NCI-H146 treated with DMSO at 0.1 percent for 48 hours (cell line): ENCODE data around the gene NLRP12.
"Not testable (repeated sequence)": the region's sequence is repeated elsewhere in the genome, so short reads cannot be mapped to it uniquely, and the experiment has no call there.

Experiments
- DNase-seq: peaks from one replicate; lab custom pipeline; 2025; ENCODE audit not compliant: unreplicated experiment; lab: John Stamatoyannopoulos, UW

The NLRP12 gene

DNA sequence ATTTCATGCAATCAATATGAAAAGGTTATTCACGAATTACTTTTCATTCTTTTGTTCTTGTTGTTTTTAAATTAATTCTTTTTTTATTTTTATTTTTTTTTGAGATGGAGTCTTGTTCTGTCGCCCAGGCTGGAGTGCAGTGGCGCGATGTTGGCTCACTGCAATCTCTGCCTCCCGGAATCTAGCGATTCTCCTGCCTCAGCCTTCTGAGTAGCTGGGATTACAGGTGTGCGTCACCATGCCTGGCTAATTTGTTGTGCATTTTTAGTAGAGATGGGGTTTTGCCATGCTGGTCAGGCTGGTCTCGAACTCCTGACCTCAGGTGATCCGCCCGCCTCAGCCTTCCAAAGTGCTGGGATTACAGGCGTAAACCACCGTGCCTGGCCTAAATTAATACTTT is 16.1 kb upstream of the NLRP12 start:
- DNase-seq, result not testable (repeated sequence)

DNA sequence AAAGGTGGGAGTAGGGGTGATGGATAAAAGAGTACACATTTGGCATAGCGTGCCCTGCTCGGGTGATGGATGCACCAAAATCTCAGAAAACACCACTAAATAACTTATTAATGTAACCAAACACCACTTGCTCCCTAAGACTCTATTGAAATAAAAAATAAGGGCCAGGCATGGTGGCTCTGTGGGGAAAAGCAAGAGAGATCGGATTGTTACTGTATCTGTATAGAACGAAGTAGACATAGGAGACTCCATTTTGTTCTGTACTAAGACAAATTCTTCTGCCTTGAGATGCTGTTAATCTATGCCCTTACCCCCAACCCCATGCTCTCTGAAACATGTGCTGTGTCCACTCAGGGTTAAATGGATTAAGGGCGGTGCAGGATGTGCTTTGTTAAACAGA is 14.3 kb upstream of the NLRP12 start:
- DNase-seq, result not testable (repeated sequence)

DNA sequence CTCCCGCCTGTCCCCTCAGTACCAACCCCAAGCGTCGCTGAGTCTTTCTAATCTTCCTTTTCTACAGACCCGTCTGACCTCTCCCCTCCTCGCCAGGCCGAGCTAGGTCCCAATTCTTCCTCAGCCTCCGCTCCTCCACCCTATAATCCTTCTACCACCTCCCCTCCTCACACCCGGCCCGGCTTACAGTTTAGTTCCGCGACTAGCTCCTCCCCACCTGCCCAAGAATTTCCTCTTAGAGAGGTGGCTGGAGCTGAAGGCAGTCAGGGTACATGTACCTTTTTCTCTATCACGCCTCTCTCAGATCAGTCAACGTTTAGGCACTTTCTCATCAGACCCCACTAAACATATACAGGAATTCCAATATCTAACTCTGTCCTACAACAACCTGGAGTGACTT is 8.7 kb upstream of the NLRP12 start:
- DNase-seq, result not testable (repeated sequence)

DNA sequence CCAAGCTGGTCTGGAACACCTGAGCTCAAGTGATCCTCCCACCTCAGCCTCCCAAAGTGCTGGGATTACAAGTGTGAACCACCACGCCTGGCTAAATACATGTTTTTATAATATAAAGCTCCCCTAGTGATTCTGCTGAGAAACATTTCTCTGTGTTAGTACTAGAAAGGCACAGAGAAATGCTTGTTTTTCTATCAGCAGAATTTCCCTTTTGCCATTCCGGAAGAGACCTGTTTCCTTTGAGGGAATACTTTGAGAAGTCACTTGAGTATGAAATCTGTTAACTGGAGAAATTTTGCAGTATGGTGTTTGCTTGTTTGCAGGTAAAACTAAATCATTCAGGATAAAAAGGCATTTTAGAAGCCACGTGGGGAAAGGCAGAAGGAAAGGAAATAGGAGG is 4.4 kb upstream of the NLRP12 start:
- DNase-seq, result no peak

DNA sequence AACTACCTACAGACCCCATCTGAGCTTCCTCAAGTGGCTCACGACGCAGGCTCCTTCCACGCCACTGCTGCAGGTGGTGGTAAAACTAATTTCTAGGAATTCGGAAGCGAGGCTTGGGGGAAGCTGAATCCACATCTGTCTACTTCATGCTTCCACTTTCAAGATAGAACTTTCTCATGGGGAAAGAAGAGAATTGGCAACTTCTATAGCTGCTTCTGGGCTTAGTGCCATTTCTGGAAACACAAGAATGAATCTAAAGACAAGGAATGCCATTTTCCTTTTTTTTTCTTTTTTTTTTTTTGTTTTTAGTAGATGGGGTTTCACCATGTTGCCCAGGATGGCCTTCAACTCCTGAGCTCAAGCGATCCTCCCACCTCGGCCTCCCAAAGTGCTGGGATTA is 2.8 kb upstream of the NLRP12 start:
- DNase-seq, result no peak

DNA sequence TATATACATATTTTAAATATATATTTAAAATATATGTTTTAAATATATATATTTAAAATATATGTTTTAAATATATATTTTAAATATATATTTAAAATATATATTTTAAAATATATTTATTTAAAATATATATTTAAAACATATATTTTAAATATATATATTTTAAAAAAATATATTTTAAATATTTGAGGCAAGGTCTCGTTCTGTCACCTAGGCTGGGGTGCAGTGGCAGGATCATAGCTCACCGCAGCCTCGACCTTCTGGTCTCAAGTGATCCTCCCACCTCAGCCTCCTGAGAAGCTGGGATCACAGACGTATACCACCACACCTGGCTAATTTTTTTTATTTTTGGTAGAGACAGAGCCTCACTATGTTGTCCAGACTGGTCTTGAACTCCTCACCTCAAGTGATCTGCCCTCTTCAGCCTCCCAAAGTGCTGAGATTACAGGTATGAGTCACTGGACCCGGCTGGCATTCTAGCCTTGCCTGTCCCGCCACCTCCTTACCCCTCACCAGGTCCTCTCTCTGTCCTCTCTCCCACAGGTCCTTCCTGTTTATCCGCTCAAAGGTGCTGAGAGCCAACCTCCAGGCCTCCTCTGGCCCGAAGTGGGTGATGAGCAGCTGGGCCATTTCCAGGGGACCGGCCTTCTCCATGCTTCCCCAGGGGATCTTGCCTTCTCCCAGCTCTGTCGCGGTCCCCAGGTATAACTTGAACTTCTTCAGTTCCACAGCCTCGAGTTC is 564 bp downstream of the NLRP12 start:
- no peak for DNase-seq

DNA sequence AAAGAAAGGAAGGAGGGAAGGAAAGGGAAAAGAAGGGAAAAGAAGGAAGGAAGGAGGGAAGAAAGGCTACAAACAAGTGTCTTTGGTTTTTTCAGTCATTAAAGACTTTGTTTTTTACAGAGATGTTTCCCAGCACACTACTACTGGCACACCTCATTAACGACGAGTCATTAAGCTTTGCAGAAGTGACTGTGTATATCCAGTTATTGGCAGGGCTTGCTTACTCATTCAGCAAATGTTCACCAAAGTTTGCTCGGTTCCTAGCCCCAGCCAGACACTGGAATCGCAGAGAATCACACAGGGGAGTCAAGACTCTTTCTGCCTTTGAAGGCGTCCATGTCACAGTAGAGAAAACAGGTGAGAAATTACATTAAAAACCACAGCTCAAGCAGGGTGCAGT is 4.3 kb downstream of the NLRP12 start:
- no peak for DNase-seq

DNA sequence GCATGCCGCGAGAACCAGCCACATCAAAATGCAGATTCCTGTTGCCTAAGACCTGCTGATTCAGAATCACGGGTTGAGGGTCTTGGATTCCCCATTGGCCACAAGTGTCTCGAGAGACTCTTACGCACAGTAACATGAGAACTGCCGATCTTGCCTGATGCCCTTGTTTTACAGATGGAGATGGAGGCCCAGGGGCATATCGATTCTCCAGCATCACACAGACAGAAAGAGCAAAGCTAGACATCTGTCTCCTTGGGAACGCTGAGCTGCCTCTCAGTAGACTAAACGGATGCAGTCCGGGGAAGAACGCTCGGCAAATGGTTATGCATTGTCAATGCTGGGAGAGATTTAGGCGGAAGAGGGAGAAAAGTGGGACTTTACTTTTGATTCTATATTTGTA is 5.4 kb downstream of the NLRP12 start:
- no peak for DNase-seq

DNA sequence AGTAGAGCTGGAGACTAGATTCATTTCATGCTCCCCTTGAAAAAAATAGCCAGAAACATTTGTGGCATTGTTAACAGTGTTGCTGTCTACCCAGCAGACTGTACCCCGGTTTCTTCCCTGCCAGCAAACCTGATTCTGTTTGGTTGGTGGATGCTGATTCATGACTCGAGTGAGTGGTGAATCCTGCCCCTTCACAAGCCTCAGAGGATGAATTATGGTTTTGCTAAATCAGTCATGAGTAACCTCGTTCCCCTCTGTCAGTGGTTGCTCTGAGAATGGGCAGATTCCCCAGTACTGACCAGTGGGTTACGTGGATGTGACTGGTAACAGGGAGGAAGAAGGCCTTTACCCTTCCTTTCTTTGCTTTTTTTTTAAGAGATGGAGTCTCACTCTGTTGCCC is 10.1 kb downstream of the NLRP12 start:
- no peak for DNase-seq

DNA sequence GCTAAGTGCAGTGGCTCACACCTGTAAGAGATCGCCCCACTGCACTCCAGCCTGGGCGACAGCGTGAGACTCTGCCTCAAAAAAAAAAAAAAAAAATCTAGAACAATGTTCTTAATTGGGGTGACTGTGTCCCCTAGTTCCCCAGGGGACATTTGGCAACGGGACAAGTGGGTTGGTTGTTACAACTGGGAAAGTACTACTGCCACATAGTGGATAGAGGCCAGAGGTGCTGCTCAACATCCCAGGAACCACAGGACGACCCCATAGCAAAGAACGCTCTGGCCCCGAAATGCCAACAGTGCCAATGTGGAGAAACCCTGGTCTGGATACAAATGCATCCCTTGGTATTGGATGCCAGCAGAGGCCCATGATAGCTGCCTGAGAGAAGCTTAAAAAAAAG is 11.8 kb downstream of the NLRP12 start:
- no peak for DNase-seq

DNA sequence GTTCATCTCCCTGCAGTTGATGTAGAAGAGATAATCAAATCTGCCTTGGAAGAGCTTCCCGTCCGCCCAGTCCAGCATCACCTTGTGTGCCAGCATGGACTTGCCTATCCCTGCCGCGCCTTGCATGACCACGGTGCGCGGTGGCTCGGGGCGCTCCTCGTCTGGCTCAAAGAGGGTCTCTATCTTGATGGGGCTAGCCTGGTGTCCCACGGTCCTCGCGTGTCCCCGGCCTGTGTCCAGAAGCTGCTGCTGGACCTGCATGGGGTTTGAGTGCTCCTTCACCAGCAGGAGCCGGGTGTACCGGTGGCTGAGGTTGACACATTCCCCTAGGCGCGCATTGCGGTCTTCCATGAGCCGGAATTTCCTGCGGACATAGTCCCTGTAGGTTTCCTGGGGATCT is 13.2 kb downstream of the NLRP12 start:
- no peak for DNase-seq

DNA sequence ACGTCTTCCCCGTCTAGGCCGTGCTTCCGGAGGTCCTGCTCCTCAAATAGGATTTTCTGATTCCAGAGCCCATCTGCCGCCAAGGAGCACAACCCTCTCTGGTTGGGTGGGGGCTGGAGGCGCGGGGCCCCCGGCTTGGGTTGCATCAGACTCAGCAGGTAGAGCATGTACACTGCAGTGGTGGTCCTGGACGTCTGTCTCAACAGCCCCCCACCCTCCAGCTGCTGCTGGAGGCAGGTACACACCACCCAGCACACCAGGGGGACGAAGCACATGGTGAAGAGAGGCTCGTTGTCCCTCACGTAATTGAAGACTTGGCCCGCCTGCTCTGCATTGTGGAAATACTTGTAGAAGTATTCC is 13.9 kb downstream of the NLRP12 start:
- DNase-seq, result no peak

DNA sequence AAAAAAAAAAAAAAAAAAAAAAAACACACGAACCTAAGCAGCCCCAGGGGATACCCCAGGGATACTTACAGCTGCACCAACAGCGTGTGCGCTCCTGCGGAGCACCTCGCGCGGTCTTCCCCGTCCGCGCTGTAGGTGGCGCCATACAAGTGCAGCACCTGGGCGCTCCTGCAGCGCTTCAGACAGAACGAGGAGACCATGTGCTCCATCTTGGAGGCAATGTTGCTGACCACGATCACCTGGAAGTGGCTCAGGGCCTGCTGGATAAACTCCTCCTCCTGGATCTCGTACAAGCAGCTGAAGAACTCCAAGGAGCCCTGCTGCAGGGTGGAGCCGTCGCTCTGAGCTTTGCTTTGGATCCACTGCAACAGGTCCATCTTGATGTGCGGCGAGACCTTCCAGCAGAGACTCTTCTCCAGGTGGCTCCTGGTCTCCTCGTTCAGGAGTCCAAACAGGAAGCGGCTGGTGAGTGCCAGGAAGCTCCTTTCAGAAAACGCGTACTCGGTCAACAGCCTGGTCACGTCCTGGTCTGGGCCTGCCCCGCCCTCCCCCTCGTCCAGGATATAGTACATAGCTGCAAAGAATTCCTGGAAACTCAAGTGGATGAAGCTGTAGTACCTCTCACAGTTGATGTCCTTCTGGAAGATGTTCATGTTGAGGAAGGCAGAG is 14.5 kb downstream of the NLRP12 start:
- no peak for DNase-seq

DNA sequence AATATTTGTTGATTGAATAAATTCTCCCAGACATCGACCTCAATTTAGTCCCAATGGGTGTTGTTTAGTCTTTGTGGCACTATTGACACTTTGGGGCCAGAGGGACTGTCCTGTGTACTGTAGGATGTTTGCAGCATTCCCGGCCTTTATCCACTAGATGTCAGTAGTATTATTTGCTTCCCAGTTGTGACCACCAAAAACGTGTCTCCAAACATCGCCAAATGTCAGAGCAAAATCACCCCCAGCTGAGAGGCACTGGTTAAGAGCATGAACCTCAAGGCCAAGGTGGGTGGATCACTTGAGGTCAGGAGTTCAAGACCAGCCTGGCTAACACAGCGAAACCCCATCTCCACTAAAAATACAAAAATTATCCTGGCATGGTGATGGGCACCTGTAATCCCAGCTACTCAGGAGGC is 15.4 kb downstream of the NLRP12 start:
- no peak for DNase-seq

DNA sequence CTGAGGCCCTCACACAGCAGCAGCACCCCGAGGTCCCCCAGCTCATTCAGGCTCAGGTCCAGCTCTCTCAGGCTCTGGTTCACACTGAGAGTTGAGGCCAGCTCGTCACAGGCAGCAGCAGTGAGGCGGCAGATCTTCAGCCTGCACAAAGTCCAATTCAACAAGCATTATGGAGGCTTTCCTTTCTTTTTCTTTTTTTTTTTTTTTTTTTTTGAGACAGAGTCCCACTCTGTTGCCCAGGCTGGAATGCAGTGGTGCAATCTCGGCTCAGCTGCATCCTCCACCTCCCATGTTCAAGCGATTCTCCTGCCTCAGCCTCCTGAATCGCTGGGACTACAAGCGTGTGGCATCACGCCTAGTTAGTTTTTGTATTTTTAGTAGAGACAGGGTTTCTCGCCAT is 22.9 kb downstream of the NLRP12 start:
- DNase-seq, result no peak

DNA sequence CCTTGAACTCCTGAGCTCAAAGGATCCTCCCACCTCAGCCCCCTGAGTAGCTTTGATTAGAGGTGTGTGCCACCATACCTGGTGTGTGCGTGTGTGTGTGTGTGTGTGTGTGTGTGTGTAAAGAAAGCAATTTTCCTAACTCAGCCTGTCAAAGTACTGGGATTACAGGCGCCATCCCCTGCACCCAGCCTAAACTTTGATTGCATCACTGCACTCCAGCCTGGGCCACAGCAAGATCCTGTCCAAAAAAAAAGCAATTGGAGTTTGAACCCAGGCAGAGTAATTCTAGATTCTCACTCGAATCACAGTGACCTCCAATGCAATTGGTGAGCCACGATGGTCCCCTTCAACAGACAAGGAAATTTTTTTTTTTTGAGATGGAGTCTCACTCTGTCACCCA is 29.1 kb downstream of the NLRP12 start:
- DNase-seq, result no peak

DNA sequence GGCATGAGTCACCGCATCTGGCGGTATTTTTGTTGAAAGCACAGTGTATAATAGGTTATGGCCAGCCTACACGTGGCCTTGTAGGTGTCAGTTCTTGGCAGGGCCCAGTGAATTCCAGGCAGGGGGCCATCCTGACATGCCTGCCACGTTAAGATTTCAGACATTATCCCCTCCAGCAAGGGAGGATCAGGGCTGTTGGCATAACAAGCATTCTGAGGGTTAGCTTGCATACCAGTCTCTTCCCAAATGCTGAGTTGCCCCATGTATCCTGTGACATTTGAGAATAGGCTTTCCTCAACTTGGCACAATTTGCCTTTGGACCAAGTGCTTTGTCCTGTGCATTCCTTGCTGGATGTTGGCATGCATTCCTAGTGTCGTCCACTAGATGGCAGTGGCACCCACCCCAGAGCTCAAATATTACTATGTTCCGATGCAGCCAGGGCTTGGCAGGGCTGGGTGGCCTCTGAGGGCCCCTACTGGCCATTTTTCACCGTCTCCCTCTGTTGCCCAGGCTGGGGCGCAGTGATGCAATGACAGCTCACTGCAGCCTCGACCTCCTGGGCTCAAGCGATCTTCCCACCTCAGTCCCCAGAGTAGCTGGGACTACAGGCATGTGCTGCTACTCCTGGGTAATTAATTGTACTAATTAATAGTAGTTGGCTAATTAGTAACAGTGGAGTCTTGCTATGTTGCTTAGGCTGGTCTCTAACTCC is 31.2 kb downstream of the NLRP12 start:
- DNase-seq, result peak; percentile 55

DNA sequence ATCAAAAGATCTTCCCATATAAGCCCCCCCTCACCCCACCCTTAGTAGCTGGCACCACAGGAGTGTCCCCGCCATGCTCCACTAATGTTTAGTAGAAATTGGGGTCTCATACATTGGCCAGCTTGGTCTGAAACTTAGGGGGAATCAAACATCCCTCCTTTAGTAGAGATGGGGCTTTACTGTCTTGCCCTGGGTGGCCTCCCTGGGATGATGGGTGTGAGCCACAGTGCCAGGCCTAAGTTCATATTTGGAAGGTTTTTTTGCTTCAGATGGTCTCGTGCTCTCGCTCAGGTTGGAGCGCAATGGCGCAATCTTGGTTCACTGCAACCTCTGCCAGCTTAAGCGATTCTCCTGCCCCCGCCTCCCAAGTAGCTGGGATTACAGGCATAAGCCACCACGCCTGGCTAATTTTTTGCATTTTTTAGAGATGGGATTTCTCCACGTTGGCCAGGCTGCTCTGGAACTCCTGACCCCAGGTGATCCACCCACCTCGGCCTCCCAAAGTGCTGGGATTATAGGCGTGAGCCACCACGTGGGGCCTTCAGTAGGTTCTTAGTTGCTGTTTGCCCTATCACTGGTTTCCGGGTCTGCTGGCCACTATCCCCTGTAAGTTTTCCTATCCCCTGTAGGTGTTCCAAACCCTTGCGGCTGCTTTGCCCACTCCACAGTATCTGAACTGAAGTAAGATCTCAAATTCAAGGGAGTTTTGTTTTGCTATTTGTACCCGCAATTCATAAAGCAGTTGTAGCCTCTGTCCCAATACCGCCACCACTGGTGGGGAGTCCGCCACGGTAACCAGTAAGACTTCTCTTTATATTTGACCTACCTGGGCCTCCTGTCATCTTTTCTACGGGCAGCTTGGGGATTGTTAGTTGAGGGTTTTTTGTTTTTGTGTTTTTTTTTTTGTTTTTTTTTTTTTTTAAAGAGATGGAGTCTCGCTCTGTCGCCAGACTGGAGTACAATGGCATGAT is 34.1 kb downstream of the NLRP12 start:
- no peak for DNase-seq

DNA sequence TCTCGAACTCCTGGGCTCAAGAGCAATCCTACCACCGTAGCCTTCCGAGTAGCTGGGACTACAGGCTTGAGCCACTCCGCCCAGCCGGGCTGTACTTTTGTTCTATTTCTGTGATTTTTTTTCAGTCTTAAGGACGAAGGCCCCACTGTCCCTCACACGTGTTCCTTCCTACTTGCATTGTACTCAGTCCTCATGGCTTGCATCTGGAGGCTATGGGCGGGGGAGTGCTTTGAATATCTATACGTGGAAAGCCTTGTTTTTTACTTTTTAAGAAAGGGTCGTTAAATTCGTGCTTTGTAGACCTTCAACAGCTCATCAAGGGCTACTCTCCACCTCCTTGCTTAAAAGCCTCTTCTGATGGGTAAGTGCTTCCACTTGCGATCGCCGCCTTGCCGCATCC is 36.8 kb downstream of the NLRP12 start:
- no peak for DNase-seq

DNA sequence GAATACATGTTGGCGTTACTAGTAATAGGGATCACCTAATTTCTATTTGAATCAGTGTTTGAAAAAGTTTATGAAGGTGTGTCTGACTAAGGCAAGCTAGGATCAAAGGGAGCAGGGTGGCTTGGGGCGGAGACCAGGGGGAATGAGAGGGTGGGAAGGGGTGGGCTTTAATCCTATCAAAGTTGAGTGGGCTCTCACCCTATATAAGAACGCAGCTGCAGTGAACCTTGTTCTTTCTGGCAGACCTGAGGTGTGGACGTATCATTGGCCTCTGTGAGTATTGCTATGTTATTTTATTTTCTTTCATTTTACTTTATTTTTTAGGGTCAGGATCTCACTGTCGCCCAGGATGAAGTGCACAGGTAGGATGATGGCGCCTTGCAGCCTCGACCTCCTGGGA is 37.4 kb downstream of the NLRP12 start:
- no peak for DNase-seq

DNA sequence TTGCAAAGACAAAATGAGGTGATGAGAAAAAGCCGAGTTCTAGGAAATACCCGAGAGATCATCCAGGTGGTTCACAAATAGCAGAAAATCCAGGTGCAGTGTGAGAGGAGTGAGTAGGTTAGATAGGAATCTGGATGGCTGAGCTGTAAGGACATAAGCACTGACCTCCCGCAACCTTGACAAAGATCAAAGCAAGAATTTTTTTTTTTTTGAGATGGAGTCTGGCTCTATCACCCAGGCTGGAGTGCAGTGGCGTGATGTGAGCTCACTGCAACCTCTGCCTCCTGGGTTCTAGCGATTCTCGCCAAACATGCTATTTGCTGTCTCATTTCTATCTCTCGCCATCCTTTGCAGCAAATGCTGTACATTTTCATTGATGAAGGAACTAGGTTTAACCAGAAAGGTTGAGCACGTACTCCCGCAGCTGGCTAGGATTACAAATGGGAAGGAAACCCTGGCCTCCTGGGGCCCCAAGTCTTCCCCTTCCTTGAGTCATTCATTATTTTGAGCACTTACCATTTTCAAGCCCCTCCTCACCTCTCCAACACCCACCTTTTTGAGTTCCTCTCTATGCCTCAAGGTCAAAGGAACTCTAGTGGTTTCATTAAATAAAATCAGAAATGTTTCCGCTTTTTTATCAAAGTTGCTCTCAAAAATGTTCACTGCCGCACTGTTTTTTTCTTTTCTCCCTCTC is 38.8 kb downstream of the NLRP12 start:
- DNase-seq, result no peak
